SK-N-MC (cell line): ENCODE measurements around the gene DHRS13.

ENCODE experiments used
- DNase-seq: peaks from one replicate; pipeline ENCODE4 v3.0.0-alpha.2; 2011; ENCODE audit warnings: low read depth, low spot score
- H3K27ac ChIP-seq: fragments of 200-600 bp; sonication (generic); 2 replicates; pipeline ENCODE4 v1.5.1; 2016; ENCODE audit warnings: mixed run types
- H3K36me3 ChIP-seq: fragments of 200-600 bp; sonication (generic); 2 replicates; pipeline ENCODE4 v1.6.1; 2017; ENCODE audit warnings: antibody characterized with exemption, low read length, mixed read lengths; ENCODE audit not compliant: insufficient read depth
- H3K4me3 ChIP-seq: fragments of 200-600 bp; sonication (generic); 2 replicates; pipeline ENCODE4 v1.5.1; 2016
- H3K9ac ChIP-seq: fragments of 200-600 bp; sonication (generic); 2 replicates; pipeline ENCODE4 v1.8.0; 2017; ENCODE audit warnings: mixed run types, mixed read lengths; ENCODE audit not compliant: insufficient read length
- H3K9me3 ChIP-seq: fragments of 200-600 bp; sonication (generic); 2 replicates; pipeline ENCODE4 v1.6.1; 2017; ENCODE audit warnings: low read depth, mild to moderate bottlenecking, antibody characterized with exemption, low read length, moderate library complexity, mixed read lengths
- EZH2 ChIP-seq: fragments of 200-600 bp; sonication (generic); IDR thresholded peaks from one replicate; pipeline ENCODE4 v1.6.1; 2017; ENCODE audit warnings: antibody characterized with exemption
- FOXP2 ChIP-seq: optimal IDR thresholded peaks from 2 replicates; pipeline ENCODE3; 2011; ENCODE audit warnings: mild to moderate bottlenecking, moderate library complexity; ENCODE audit not compliant: insufficient read depth; ENCODE audit errors: extremely low read length, control extremely low read depth
- POLR2AphosphoS5 ChIP-seq: IDR thresholded peaks from 2 replicates; pipeline ENCODE4 v1.6.1; 2012; ENCODE audit warnings: mild to moderate bottlenecking, low read depth, low read length, borderline replicate concordance

Gene DHRS13

GRCh38 chr17:28948342-28948741, 45.5 kb upstream of the DHRS13 start:
- TF ChIP-seq EZH2 (no peak), POLR2AphosphoS5 (no peak), FOXP2 (no peak)
- peak overlapping the region; percentile 92 for H3K27ac ChIP-seq
- H3K9ac ChIP-seq = peak overlapping the region; percentile 79
- DNase-seq = no peak
- peak overlapping the region; percentile 86 for H3K4me3 ChIP-seq
- peaks cover 32% of the 10 kb centered on the region for H3K36me3 ChIP-seq
- no peaks in the 10 kb centered on the region for H3K9me3 ChIP-seq

- Histone ChIP-seq H3K4me3 (peak overlapping the region; percentile 86), H3K9me3 (no peaks in the 10 kb centered on the region), H3K9ac (peak overlapping the region; percentile 79), H3K27ac (no peak overlapping the region), H3K36me3 (peaks cover 38% of the 10 kb centered on the region)
- TF ChIP-seq POLR2AphosphoS5 (no peak), FOXP2 (no peak), EZH2 (no peak)
- DNase-seq = no peak
These were observed 44.8 kb upstream of the DHRS13 start for GRCh38 chr17:28947639-28948038.

GRCh38 chr17:28946239-28946638, 43.4 kb upstream of the DHRS13 start:
- Histone ChIP-seq H3K9ac (no peak overlapping the region), H3K27ac (peak overlapping the region; percentile 5; the same call in 1 of the 2 replicates), H3K4me3 (peak overlapping the region; percentile 28; the same call in 1 of the 2 replicates), H3K9me3 (no peaks in the 10 kb centered on the region), H3K36me3 (peaks cover 42% of the 10 kb centered on the region)
- DNase-seq = no peak
- TF ChIP-seq POLR2AphosphoS5 (no peak), FOXP2 (no peak), EZH2 (no peak)

- no peak overlapping the region for H3K9ac ChIP-seq
- no peak overlapping the region for H3K4me3 ChIP-seq
- no peak for TF ChIP-seq EZH2
- TF ChIP-seq FOXP2 = no peak
- TF ChIP-seq POLR2AphosphoS5 = no peak
These were observed 42.2 kb upstream of the DHRS13 start for GRCh38 chr17:28944862-28945741.

GRCh38 chr17:28944343-28944742, 41.5 kb upstream of the DHRS13 start:
- Histone ChIP-seq H3K9ac (no peak overlapping the region), H3K9me3 (no peaks in the 10 kb centered on the region), H3K36me3 (peaks cover 42% of the 10 kb centered on the region), H3K27ac (no peak overlapping the region), H3K4me3 (no peak overlapping the region)
- no peak for DNase-seq
- TF ChIP-seq POLR2AphosphoS5 = no peak
- no peak for TF ChIP-seq FOXP2
- no peak for TF ChIP-seq EZH2

More at GRCh38 chr17:28944862-28945741, 42.2 kb upstream of the DHRS13 start:
- no peaks in the 10 kb centered on the region for H3K9me3 ChIP-seq
- no peak for DNase-seq
- H3K27ac ChIP-seq = 0 out of 2 replicates have a peak overlapping the region, but pooled peaks have one; percentile 16
- peaks cover 42% of the 10 kb centered on the region for H3K36me3 ChIP-seq

- no peak overlapping the region for H3K4me3 ChIP-seq
- peaks cover 35% of the 10 kb centered on the region for H3K36me3 ChIP-seq
- H3K9me3 ChIP-seq = no peaks in the 10 kb centered on the region
- DNase-seq = no peak
- TF ChIP-seq FOXP2 (no peak), POLR2AphosphoS5 (no peak), EZH2 (no peak)
- no peak overlapping the region for H3K9ac ChIP-seq
- H3K27ac ChIP-seq = no peak overlapping the region
These were observed 40.0 kb upstream of the DHRS13 start for GRCh38 chr17:28942925-28943324.

- Histone ChIP-seq H3K27ac (no peak overlapping the region), H3K9ac (no peak overlapping the region), H3K9me3 (no peaks in the 10 kb centered on the region), H3K4me3 (no peak overlapping the region), H3K36me3 (peaks cover 28% of the 10 kb centered on the region)
- TF ChIP-seq FOXP2 (no peak), EZH2 (no peak), POLR2AphosphoS5 (no peak)
- no peak for DNase-seq
These were observed 38.4 kb upstream of the DHRS13 start for GRCh38 chr17:28941251-28941650.

- no peak overlapping the region for H3K27ac ChIP-seq
- TF ChIP-seq POLR2AphosphoS5 (no peak), EZH2 (no peak), FOXP2 (no peak)
- no peak overlapping the region for H3K9ac ChIP-seq
- H3K9me3 ChIP-seq = no peaks in the 10 kb centered on the region
- peaks cover 32% of the 10 kb centered on the region for H3K36me3 ChIP-seq
- no peak overlapping the region for H3K4me3 ChIP-seq
- no peak for DNase-seq
These were observed 37.8 kb upstream of the DHRS13 start for GRCh38 chr17:28940675-28941074.
